NCI-H1694 treated with DMSO at 0.1 percent for 48 hours (cell line): ENCODE measurements around the gene WWC2.

ENCODE experiments used
- DNase-seq: peaks from one replicate; lab custom pipeline; 2025; lab: John Stamatoyannopoulos, UW

The WWC2 gene

DNA sequence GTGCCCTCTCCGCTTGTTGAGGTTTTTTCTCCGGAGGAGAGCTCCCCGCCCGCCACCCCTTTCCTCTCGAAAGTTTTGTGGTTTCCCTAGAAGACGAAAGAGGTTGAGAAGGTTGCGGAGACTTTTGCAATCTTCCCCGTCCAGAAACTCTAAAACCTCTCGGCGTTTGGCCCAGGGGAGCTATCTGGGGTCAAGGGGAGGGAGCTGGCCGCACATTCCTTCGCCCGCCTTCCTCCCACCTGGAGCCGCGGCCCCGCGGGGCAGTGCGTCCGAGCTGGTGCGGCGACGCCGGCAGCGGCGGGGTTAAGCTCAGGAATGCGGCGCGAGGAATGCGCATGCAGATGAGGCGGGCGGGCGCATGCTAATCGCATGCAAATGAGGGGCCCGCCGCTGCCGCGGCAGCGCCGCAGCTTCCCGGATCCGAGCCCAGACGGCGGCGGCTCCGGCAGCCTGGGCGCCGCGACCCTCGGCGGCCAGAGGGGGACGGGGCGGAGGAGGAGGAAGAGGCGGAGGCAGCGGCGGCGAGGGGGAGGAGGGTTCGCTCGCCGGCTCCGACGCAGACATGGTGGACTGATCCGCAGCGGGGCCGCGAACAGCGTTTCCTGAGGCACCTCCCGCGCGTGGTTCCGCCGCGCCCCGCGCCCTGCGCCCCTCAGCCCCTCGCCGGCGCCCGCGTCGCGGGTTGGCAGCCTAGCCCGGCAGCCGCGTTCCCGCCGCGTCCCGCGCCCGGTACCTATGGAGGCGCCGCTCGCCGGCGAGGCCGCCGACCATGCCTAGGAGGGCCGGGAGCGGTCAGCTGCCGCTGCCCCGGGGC is at the start of gene WWC2:
Gene WWC2, plus strand, starts transcription at position 535 of the 814 bp plus-strand sequence. Its CDS starts 235 bp downstream, at position 770.
- no peak for DNase-seq

DNA sequence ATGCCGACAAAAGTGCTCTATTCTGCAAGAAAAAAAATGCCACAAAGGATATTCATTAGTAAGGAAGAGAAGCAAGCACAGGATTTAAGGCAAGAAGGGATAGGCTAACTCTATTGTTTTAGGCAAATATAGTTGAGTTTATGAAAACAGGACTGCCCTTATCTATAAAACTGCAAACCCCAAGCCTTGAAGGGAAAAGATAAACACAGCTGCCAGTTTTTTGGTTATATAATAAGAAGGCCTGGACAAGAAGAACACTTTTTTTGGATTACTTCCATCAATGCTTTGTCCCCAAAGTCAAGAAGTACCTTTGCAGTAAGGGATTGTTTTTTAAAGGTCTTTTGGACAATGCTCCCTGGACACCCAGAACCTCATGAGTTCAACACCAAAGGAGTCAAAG is 45.4 kb upstream of the WWC2 start:
- no peak for DNase-seq

DNA sequence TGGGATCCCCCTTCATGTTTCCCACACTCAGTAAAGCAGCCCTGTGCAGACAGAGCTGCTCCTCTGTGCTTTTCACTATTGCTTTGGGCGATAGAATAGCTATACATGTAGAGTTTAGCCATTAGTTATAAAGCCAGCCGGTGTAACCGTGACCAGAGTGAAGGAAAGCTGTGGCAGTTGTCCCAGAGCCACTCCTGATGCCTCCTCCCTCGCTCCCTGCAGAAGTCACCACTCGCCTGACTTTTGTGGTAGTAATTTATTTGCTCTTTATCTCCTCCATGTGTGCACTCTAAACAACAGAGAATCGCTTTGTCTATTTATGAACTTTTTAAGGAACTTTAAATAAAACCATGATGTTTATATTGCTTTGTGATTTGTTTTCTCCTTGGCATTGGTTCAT is 41.8 kb upstream of the WWC2 start:
- no peak for DNase-seq

DNA sequence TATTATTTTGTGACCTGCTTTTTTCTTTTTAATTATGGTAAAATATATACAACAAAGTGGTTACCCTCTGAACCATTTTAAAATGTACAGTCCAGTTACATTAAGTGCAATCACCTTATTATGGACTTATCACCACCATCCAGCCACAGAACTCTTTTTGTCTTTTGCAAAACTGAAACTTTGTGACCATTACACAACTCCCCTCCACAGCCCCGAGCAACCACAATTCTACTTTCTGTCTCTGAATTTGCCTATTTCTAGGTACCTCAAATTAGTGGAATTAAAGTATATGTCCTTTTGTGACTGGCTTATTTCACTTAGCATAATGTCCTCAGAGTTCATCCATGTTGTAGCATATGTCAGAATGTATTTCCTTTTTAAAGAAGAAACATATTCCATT is 39.3 kb upstream of the WWC2 start:
- DNase-seq: no peak

DNA sequence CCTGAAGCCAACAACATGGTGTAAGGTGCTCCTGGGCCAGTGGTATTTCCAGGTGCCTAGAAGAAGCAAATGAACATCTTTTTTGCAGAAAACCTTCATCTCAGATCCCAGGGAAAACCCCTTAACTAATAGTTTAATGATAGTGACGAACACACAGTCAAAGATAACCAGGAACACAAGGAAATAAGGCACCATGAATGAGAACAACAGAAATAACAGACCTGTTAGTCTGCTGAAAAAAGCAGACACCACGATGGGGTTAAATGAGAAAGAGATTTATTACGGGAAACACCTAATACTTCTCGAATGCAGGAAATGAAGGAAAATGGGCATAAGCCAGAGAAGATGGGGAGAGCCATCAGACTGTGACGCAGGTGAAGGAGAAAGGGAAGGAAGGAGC is 30.6 kb upstream of the WWC2 start:
- no peak for DNase-seq

DNA sequence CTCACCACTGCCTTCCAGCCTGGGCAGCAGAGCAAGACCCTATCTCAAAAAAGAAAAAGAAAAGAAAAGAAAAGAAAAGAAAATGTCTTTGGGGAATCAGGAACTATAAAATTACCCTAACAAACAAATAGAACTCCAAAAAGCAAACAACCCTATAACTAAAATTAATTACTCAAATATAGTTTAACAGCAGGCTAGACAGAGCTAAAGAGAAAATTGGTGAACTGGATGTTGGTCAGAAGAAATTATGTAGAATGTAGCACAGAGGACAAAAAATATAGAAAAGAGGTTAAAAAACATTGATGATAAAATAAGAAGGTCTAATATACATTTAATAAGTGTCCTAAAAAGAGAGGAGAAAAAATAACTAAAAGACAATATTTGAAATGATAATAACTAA is 27.8 kb upstream of the WWC2 start:
- DNase-seq: no peak

DNA sequence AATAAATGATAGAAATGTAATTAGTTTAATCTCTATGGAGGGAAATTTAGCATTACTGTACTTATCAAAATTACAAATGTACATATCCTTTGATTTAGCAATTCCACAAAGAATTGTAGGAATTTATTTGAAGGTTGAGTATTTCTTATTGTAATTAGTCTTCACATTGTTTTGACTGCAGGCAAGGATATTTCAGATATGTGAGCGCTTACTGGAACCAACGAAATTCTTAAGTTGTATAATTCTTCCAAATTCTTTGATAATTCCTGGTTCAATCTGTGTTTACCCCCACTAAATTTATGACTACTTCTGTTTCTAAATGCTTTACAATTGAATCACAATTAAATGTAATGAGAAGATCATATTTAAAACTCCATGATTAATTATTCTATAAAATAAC is 26.9 kb upstream of the WWC2 start:
- no peak for DNase-seq

DNA sequence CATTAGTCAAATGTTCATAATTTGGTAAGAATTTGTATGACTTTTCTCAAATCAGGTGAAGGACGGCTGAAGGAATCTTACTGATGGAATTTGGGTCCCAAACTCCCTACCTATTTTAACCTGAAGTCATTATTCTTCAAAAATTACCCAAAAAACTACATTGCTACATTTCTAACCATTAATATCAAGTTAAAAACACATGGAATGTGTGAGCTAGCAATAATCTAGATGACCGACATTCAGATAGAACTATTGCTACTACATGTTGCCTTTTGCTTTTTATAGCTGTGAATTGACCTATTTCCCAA is 25.3 kb upstream of the WWC2 start:
- DNase-seq: no peak

DNA sequence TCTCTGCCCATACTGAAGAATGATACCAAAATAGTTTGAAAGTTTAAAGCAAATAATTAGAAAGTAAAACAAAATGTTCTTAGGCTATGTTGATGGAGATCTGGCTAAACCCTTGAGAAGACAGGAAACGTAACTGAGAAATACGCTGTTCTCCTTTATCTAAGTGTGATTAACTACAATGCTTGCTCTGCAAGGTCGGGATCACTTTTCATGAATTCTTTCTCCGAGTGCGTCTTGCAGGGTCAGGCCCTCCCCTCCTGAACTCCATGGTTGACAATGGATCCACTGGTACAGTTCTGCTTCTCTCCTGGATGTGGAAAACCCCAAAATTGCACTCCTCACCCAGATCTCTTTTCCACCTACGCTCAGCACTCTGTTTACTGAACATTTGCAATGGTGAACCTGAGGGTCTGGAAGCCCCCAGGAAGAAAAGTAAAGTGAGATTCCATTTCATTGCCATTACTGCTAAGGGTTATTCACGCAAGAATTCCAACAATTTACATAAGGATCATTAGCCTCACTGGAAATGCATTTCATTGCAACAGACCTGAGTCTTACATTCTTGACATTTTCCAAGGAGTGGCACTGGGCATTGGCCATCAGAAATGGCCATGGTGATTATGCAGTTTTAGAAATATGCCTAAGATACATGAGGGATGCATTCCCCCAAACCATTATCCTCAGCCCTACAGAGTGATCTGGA is 24.6 kb upstream of the WWC2 start:
- DNase-seq: no peak

DNA sequence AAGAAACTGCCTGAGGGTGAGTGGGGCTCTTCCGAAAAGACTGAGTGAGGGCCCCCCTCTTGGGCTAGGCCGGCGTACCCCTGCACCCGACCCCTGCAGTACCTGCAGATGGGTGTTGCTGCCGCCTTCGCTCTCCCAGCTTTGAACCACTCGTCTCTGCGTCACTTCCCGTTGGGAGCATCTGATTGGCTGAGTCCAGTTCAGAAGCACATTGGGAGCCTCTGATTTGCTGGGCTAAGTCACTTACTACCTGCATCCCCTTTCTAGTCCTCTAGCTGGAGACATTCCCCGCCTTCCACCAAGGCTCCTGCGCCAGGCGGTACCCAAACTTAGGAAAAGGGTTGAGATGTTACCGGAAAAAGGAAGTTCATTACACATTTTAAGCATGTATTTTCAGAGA is 20.4 kb upstream of the WWC2 start:
- no peak for DNase-seq

DNA sequence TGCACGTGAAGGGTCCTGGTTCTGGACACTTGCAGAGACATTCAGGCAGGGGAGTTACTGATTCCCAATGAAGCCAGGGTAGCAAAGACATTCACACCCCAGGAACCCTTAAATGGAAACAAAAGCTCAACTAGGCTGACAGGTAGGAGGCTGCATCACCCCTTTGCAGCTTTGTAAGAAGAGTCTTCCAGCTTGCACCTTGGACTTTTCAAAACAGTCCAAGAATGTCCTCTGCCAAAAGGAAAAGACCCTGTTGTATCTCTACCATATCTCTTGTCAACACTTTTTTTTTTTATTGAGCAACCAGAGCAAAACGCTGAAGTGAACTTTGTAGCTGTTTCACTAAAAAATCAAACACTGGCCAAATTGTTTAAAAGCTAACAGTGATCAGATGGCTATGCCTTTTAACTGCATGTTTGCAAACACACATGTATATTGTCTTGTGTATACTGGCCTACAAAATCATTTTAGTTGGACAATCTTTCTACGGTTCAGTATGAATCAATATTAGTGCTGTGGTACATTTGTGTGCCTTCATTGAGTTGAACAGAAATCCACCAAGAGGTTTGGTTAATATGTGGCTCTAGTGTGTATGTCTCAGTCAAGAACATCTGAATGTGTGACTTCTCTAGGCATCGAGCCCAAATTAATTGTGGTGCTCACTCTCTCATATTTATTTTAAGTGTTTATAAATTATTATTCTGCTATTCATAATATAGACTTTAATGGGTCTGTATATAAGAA is 18.5 kb upstream of the WWC2 start:
- DNase-seq: no peak

DNA sequence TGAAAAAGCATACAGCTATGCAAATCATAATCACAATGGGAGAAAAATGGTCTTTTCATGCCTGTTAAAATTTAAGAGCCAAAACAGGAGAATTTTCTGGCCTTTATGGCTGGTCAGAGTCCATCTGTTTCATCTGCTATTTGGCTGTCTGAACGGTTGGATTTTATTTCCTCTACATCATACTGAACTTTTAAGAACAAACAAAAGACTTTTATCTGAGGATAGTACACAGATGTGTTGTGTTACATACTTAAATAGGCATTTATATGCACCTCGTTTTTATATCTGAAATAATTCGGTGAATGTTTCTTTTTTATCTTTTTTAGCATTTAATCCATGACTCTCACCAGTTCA is 18.0 kb upstream of the WWC2 start:
- no peak for DNase-seq

DNA sequence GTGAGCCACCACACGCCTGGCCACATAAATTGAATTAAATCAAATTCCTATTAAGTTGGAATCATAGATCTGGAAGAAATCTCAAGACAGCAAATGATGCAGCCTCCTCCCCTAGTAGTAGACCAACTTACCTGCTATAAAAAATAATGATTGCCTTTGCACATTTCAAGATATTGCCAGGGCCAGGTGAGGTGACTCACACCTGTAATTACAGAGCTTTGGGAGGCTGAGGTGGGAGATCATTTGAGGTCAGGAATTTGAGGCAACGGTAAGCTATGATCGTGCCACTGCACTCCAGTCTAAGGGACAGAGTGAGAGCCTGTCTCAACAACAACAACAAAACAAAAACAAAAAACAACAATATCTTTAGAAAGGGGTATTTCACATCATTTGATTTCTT is 17.0 kb upstream of the WWC2 start:
- no peak for DNase-seq

DNA sequence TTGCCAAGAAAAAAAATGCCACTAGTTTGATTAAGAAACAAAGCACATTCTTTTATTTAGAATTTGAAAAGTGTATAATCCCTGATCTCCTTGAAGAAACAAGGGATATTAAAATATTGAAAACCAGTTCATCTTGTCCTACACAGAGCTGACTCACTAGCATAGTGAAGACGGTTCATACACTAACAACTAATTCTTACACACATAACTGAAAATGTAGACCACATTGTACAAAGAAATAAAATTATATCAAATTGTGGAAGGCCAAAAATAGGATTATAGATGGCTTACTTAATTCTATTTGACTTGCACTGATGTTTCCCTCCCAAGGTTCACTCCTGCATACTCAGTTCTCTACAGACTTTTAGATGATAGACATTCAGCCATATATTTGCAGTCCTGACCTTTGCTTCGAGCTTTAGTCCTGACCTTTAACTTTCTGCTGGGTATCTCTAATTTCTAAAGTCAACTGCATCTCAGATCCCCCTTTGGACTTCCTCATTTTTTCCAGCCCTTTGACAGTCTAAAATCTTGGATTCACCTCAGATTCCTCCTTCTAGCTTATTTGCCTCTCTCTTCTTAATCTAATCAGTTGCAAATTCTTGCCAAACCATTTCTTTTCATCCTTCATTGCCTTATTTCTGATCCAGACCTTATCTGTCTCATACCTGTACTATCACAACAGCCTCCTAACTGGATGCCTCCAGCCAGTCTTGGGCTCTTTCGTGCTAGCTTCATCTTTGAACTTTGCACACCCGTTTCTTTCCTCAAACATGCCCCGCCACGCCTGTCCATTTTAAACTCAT is 4.5 kb upstream of the WWC2 start:
- DNase-seq: no peak

DNA sequence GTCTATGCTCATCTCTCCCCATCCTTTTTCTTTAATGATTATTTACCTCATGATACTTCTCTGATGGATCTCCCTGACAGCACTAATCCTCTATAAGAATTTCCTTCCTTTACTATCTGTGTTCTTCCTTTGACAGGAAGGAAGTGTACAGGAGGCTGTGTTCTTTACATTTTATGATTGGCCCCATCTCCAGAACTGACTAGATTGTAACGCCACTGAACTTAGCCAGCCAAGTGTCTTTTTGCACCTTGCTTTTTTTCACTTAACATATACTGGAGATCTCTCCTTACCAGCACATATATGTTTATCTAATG is 3.9 kb upstream of the WWC2 start:
- DNase-seq: no peak

DNA sequence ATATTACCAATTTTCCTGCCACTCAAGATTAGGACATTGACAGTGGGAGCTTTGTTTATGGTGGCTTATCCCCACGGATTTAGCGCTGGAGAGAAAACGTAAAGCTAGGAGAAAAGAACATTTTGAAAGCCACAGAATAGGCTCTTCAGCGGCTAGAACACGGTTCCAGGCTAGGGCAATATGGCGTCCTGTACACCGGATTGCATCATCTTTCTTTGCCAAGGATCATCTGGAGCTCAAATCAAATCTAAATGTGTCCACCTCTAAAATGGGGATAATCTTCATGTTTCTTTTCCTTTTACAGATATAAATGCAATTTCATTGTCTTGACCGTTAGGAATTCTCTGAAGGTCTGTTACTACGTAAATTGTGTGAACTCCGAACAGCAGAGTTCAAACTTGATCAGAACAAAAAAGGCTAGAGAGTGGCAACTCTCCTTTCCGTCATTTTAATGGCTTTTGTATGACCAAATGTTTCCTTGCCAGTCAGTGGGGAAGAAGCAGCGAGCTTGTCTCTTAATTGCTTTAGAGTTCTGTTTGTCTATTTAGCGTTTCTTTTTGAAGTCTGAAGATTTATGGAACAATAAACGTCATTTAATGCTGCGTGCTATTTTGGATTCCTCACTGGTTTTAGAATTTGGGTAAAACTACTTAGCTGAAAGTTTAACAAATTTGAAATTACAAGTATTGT is 2.6 kb upstream of the WWC2 start:
- DNase-seq: no peak

DNA sequence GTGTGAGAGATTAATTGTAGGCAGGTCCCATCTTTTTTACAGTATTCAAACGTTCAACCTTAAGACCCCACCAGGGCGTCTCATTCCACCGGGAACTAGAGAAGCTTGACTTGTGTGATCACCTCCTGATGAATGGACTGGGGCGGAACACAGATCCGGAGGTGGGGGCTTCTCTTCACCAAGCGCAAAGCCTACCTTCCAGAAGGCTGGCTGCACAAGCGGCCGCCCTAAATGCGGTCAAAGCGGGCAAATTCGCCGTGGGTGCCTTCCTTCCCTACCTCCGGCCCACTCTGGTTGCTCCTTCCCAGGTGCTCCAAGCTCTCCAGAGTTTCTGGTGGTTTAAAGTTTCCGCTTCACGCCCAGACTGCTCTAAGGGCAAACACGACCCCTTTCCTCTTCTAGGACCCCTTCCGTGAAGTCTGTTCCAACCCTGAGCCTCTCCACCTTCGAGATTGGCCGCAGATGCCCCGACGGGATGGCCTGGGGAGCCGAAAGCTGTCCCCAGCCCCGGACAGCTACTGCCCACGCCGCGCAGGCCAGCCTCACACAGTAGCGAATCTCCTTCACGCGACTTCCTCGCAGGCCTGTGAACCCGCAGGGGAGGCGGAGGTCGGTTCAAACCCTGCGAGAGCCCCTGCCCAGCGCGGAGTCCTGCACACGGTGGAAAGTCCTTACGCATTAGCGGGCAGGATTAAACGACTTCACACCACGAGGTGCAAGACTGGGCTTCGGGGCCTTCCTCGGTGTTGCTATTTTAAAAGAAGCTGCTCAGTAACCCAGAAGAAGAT is 1.6 kb upstream of the WWC2 start:
- DNase-seq: no peak

DNA sequence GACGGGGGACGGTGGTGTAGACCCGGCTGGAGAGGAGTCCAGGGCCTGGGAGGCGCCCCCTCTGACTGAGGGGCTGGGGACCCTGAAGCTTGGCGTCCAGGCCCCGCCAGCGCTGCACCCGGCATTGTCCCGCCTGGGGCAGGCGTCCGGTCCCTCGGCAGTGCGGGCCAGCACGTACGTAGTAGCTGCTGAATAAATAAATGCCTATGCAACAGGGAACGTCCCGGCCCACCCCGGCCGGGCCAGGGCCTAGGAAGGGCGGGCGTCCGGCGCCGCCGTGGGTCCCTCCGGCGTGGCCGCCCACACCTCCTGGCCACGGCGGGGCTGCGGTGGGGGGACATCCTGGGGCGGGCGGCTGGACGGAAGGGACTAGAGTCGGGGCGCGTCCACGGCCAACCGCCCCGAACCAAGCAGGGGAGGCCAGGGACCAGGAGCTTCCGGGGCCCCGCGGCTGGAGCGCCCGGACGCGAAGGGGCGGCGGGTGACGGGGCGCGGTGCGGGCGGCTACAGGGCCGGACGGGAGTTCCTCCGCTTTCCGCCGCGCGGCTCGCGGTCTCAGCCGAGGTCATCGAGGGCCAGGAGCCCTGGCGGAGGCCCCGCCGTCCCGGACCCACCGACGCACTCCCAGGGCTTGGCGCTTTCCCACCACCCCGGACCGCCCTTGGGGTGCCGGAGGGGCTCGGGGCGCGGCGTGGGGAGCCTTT is 886 bp upstream of the WWC2 start:
- DNase-seq: no peak

DNA sequence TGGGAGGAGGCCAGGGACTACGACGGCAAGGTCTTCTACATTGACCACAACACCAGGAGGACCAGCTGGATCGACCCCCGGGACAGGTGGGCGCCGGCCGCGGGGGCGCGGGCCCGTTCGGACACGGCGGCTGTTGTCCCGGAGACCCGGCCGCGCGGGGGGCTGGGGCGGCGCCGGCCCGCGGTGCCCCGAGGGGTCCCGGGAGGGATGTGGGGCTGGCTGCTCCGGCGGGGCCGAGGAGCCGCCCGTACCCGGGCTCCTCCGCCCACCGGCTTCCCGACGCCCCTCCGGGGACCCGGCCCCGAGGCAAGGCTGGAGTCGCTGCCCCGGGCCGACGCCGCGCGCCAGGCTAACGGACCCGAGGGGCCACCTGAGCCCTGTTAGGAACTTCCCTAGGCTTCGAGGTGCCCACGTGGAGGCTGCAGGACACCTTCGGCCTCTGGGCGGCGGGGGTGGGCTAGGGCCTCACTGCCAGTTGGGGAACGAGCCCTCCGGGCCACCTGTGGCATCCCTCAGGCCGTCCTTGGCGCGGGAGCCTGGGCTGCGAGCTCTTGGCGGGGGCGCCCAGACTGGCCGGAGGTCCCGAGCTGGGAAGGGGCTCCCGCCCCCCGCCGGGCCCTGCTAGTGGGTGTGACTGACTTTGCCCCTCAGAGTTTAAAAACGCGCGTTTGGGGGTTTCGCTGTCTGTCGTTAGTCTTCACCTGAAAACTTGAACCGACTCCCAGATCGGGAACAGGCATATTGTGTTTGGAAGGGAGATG is 660 bp downstream of the WWC2 start:
- no peak for DNase-seq

DNA sequence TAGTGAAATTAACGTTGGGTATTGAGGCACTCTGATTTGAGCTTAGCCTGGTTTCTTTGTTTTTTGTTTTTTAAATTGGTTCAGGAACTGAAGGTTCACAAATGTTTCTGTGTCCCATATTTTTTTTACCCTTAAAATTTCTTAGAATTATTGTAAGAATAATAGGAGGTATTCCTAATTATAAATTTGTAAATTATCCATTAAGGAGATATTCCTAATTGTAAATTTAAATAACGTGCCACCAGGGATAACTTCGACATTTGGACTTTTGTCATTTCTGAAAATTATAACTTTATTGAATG is 1.2 kb downstream of the WWC2 start:
- DNase-seq: no peak
